OCI-LY1 (cell line): ENCODE results near the gene KIAA2012.

ENCODE experiments used
- H2AFZ ChIP-seq: fragments of 200-600 bp; sonication (generic), shearing (Covaris generic); 2 replicates; pipeline ENCODE4 v1.6.0; 2014; ENCODE audit warnings: antibody characterized with exemption, mild to moderate bottlenecking, low read length
- H3F3A ChIP-seq: fragments of 200-600 bp; sonication (generic), shearing (Covaris generic); 2 replicates; pipeline ENCODE4 v1.6.0; 2014; ENCODE audit warnings: mild to moderate bottlenecking, antibody characterized with exemption, low read length, moderate library complexity; ENCODE audit not compliant: insufficient read depth
- H3K27ac ChIP-seq: fragments of 200-600 bp; sonication (generic); 2 replicates; pipeline ENCODE4 v1.5.1; 2014; ENCODE audit warnings: low read length, mixed run types, mild to moderate bottlenecking, low read depth; ENCODE audit not compliant: poor library complexity, severe bottlenecking
- H3K27me3 ChIP-seq: fragments of 200-600 bp; sonication (generic); 2 replicates; pipeline ENCODE4 v1.6.0; 2014; ENCODE audit warnings: antibody characterized with exemption, mild to moderate bottlenecking, low read length, moderate library complexity; ENCODE audit not compliant: insufficient read depth
- H3K36me3 ChIP-seq: fragments of 200-600 bp; sonication (generic); 2 replicates; pipeline ENCODE4 v1.6.1; 2014; ENCODE audit warnings: mild to moderate bottlenecking, antibody characterized with exemption, low read length, moderate library complexity, mixed read lengths; ENCODE audit not compliant: insufficient read depth
- H3K4me1 ChIP-seq: fragments of 200-600 bp; sonication (generic); 2 replicates; pipeline ENCODE4 v1.5.1; 2014; ENCODE audit warnings: mild to moderate bottlenecking, low read length, moderate library complexity; ENCODE audit not compliant: insufficient read depth, severe bottlenecking
- H3K4me2 ChIP-seq: fragments of 200-600 bp; sonication (generic), shearing (Covaris generic); 2 replicates; pipeline ENCODE4 v1.6.1; 2014; ENCODE audit warnings: low read length
- H3K4me3 ChIP-seq: fragments of 200-600 bp; sonication (generic); 2 replicates; pipeline ENCODE4 v1.5.1; 2014; ENCODE audit warnings: low read length, low read depth, mild to moderate bottlenecking, mixed read lengths; ENCODE audit not compliant: poor library complexity, severe bottlenecking
- H3K79me2 ChIP-seq: fragments of 200-600 bp; shearing (Covaris generic); 2 replicates; pipeline ENCODE4 v1.6.1; 2016; ENCODE audit warnings: mixed run types, low read length, mixed read lengths; ENCODE audit not compliant: insufficient read depth
- H3K9ac ChIP-seq: fragments of 200-600 bp; sonication (generic), shearing (Covaris generic); 2 replicates; pipeline ENCODE4 v1.6.1; 2014; ENCODE audit warnings: mild to moderate bottlenecking, low read length, mixed read lengths
- H3K9me2 ChIP-seq: fragments of 200-600 bp; sonication (generic), shearing (Covaris generic); 2 replicates; pipeline ENCODE4 v1.6.1; 2014; ENCODE audit warnings: low read depth, mild to moderate bottlenecking, low read length, mixed read lengths
- H3K9me3 ChIP-seq: fragments of 200-600 bp; shearing (Covaris generic); 2 replicates; pipeline ENCODE4 v1.6.1; 2014; ENCODE audit warnings: low read length, mixed read lengths
- H4K20me1 ChIP-seq: fragments of 200-600 bp; sonication (generic), shearing (Covaris generic); 2 replicates; pipeline ENCODE4 v1.6.0; 2016; ENCODE audit warnings: mild to moderate bottlenecking, low read length; ENCODE audit not compliant: insufficient read depth
- EZH2 ChIP-seq: fragments of 200-600 bp; sonication (generic), shearing (Covaris generic); IDR thresholded peaks from 2 replicates; pipeline ENCODE4 v1.8.0; 2017; ENCODE audit warnings: borderline replicate concordance, mixed run types, mild to moderate bottlenecking, antibody characterized with exemption, low read length, moderate library complexity, mixed read lengths
- TF ChIP-seq, protein P1 (sequence below): fragments of 200-600 bp; sonication (generic), shearing (Covaris generic); IDR thresholded peaks from 2 replicates; pipeline ENCODE4 v1.5.1; 2017; ENCODE audit warnings: mild to moderate bottlenecking, antibody characterized with exemption, low read length, moderate library complexity, mixed read lengths

Gene KIAA2012

DNA sequence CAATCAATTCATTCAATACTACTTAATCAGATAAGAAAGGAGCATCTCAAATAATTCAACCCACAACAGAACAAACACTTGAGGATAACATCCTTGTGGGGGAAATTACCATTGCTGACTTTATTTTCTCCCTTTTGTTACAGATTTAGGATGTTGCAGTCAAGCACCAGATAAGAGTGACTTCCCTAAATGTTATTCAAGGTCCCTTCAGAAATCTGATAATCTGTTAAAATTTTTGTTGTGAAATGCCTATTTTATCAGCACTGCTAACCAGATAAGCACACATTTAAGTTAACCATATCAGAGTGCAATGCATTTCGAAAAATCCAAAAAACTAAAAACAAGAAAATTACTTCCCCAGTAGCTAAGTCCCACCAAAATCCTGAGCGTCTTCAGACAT, 131.8 kb downstream of the KIAA2012 start:
- H3K9ac ChIP-seq, result no peak overlapping the region
- no peaks in the 10 kb centered on the region for H4K20me1 ChIP-seq
- H3K9me2 ChIP-seq, result no peaks in the 10 kb centered on the region
- H3K9me3 ChIP-seq, result no peaks in the 10 kb centered on the region
- H3K4me3 ChIP-seq, result no peak overlapping the region
- H3K27ac ChIP-seq, result no peak overlapping the region
- H3K36me3 ChIP-seq, result peaks cover 30% of the 10 kb centered on the region
- no peaks in the 10 kb centered on the region for H3K27me3 ChIP-seq
- no peak for TF ChIP-seq EZH2
- TF ChIP-seq, protein P1, sequence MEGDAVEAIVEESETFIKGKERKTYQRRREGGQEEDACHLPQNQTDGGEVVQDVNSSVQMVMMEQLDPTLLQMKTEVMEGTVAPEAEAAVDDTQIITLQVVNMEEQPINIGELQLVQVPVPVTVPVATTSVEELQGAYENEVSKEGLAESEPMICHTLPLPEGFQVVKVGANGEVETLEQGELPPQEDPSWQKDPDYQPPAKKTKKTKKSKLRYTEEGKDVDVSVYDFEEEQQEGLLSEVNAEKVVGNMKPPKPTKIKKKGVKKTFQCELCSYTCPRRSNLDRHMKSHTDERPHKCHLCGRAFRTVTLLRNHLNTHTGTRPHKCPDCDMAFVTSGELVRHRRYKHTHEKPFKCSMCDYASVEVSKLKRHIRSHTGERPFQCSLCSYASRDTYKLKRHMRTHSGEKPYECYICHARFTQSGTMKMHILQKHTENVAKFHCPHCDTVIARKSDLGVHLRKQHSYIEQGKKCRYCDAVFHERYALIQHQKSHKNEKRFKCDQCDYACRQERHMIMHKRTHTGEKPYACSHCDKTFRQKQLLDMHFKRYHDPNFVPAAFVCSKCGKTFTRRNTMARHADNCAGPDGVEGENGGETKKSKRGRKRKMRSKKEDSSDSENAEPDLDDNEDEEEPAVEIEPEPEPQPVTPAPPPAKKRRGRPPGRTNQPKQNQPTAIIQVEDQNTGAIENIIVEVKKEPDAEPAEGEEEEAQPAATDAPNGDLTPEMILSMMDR, result no peak
- H3K4me1 ChIP-seq, result no peaks in the 10 kb centered on the region
- no peak overlapping the region for H3K4me2 ChIP-seq
- H3F3A ChIP-seq, result no peaks in the 10 kb centered on the region
- H3K79me2 ChIP-seq, result no peaks in the 10 kb centered on the region
- H2AFZ ChIP-seq, result no peak overlapping the region

DNA sequence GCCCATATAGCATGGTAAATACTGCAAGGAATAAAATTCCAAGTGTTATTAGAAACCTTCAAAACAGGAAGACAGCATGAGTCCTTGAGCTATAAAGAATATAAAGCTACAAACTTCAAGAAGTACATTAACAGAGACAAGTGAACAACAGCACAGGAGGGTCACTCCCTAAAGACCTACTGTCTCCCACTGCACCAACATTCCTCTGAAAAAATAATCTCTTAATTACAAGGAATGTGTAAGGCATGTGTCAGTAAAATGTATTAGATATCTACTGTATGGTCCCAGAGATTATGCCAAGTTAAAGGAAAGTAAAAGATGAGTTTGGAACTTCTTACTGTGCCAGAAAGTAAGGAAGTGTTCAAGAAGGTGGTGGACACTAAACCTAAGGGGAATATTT, 135.5 kb downstream of the KIAA2012 start:
- no peaks in the 10 kb centered on the region for H3K27me3 ChIP-seq
- no peak overlapping the region for H2AFZ ChIP-seq
- no peaks in the 10 kb centered on the region; the same call in 1 of the 2 replicates for H4K20me1 ChIP-seq
- no peaks in the 10 kb centered on the region for H3K9me3 ChIP-seq
- no peak overlapping the region for H3K9ac ChIP-seq
- H3K27ac ChIP-seq, result no peak overlapping the region
- no peaks in the 10 kb centered on the region for H3F3A ChIP-seq
- H3K4me2 ChIP-seq, result no peak overlapping the region
- no peak overlapping the region for H3K4me3 ChIP-seq
- TF ChIP-seq, protein P1, result no peak
- TF ChIP-seq EZH2, result no peak
- no peaks in the 10 kb centered on the region for H3K79me2 ChIP-seq
- no peaks in the 10 kb centered on the region for H3K4me1 ChIP-seq
- H3K9me2 ChIP-seq, result no peaks in the 10 kb centered on the region
- peaks cover 56% of the 10 kb centered on the region for H3K36me3 ChIP-seq

DNA sequence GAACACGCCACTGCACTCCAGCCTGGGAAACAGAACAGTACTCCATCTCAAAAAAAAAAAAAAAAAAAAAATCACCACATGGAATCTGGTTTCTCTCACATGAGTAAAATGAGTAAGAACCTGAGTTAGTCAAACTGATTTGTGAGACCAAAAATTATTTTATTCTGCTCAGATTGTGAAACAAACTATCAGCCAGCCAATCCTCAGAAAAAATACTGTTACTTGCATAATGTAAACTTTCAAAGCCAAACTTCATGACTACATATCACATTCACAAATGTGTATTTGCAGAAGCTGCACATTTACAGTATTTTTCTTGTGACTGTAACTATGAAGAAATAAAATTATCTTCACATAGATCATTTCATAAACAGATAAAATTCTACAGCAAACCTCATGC, 142.1 kb downstream of the KIAA2012 start:
- Histone ChIP-seq H3K27ac (no peak overlapping the region), H3K9me2 (no peaks in the 10 kb centered on the region), H3K4me1 (no peaks in the 10 kb centered on the region), H3K79me2 (peaks cover 26% of the 10 kb centered on the region), H3K9ac (no peak overlapping the region), H3K4me2 (no peak overlapping the region), H3K36me3 (peaks cover 57% of the 10 kb centered on the region), H4K20me1 (no peaks in the 10 kb centered on the region; the same call in 1 of the 2 replicates), H3K9me3 (no peaks in the 10 kb centered on the region), H3K27me3 (no peaks in the 10 kb centered on the region), H3K4me3 (no peak overlapping the region), H3F3A (no peaks in the 10 kb centered on the region; the same call in 1 of the 2 replicates), H2AFZ (no peak overlapping the region)
- TF ChIP-seq, protein P1, result no peak
- no peak for TF ChIP-seq EZH2
